GM10847 (cell line): ENCODE data around the gene ANHX.

ENCODE experiments used
- POLR2A ChIP-seq: IDR thresholded peaks from 2 replicates; pipeline ENCODE4 v1.6.1; 2011; ENCODE audit not compliant: insufficient read length; ENCODE audit errors: extremely low read depth

ANHX gene

DNA sequence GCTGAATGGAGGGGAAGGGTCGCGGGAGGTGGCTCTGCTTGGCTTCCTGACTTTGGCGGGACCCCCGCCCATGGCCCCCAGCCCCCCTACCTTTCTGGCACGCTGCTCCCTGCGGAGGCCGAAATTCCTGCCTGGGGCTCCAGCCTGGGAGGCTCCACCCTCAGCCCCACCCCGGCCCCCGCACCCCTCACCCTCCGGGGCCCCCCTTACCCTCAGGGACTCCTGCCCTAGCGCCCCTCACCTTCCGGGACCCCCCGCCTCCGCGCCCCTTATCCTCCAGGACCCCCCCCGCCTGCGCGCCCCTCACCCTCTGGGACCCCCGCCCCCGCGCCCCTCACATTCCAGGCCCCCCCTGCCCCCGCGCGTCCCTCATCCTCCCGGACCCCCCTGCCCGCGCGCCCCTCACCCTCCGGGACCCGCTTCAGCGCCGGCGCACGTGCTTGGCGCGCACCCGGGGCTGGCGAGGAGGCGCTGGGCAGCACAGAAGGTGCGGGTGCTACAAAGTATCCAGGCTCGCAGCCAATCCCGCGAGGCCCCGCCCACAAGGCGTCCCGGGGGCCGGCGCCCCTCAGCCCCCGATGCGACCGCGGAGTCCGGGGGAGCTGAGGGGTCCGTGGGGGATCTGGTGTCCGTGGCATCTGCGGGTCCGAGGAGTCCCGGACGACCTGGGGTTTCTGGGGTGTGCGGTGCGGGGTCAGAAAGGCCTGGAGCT is at the start of gene ANHX:
ANHX (minus strand) TSS at position 477 of the 712 bp plus-strand sequence. CDS start 1,521 bp downstream, outside the sequence.
- TF ChIP-seq POLR2A, result no peak

DNA sequence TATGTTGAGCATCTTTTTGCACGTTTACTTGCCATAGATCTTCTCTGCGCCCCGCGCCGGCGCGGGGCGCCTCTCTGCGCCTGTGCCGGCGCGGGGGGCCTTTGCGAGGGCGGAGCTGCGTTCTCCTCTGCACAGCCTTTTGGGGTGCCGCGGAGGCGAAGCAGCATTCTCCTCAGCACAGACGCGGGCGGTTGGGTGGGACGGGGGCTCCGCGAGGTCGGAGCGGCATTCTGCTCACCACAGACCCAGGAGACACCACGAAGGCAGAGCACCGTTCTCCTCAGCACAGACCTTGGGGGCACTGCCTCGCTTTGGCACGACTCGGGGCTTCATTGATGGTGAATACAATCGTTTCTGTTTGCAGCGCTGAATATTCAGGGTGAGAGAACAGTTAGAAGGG is 28.5 kb upstream of the ANHX start:
- no peak for TF ChIP-seq POLR2A

DNA sequence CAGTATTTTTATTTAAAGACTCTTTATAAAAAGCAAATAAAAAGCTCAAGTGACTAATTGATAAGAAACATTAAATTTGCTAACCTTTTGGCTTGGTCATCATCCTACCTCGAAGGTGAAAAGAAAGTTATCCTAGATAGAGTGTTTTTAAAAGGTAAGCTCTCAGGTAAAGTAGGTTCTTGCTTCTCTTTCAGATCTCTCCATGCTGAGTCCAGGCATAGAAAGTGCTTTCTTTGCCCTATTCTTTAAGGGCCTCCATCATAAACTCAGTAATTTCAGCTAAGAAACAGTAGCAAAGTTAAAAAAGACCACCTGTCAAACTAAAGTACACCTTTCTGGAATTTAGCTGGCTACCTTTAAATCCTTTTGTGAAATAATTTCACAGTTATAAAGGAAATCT is 20.6 kb upstream of the ANHX start:
- no peak for TF ChIP-seq POLR2A

DNA sequence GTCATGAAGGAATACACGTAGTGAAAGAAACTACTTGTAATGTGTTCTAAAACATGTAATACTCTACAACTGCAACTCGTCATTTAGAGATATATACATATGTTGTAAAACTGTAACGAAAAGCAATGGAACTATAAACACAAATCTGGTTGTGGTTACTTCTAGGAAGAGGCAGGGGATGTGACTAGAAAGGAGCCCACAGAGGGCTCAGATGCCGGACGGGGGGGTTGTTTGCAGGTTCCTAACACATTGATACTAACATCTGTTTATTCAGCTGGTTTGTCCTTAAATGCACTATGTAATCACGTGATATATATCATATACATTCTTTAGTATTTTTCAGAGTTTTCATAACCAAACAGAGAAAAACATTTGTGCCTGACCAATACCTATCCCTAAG is 16.1 kb upstream of the ANHX start:
- no peak for TF ChIP-seq POLR2A

DNA sequence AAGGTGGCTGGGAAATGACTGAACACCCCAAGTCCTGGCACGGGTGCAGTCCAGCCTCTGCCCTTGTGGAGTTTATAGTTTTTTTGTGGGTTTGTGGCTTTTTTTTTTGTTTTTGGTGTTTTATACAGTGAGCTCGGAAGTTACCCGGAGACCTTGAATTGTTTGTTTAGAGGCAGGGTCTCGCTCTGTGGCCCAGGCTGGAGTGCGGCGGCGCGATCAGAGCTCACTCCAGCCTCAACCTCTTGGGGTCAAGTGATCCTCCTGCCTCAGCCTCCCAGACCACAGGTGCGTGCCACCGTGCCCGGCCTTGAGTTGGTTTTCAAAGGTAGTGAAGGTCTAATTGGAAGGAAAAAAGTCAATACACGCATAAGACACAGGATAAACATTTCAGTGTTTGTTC is 879 bp upstream of the ANHX start:
- no peak for TF ChIP-seq POLR2A

DNA sequence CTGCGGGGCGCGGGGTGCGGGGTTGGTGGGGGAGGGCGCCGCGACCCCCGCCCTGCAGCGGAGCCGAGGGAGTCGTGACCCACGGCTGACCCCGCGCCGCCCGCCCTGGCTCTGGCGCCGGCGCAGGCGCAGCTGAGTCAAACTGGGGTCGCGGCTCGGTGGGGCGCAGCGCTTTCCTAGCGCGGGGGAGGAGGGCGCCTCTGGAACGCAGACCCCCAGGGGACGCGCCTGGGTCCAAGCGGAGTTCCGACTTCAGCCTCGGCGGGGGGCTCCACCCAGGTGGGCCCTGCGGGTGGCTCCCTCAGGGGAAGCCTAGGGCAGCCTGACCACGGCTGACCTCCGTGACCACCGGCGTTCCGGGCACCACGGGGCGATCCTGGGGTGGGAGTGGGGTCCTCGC is 467 bp upstream of the ANHX start:
- TF ChIP-seq POLR2A, result no peak

DNA sequence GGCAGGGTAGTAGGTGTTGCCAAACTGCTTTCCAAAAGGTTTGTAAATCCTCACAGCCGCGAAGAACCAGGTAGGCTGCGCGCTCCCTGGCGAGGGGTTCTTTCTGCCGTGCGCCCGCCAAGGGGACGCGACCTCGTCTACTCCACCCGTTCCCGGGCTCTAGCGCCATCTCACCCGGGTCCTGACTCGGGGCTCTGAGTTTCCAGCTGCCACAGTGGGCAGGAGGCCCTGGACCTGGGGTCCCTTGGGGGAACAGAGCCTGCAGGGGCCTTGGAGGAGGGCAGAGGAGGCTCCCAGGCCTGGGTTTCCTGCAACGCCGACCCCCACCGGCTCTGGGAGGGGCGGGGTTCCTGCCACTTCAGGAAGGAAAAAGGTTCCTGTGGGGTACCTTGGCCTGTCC is 706 bp downstream of the ANHX start:
- no peak for TF ChIP-seq POLR2A

DNA sequence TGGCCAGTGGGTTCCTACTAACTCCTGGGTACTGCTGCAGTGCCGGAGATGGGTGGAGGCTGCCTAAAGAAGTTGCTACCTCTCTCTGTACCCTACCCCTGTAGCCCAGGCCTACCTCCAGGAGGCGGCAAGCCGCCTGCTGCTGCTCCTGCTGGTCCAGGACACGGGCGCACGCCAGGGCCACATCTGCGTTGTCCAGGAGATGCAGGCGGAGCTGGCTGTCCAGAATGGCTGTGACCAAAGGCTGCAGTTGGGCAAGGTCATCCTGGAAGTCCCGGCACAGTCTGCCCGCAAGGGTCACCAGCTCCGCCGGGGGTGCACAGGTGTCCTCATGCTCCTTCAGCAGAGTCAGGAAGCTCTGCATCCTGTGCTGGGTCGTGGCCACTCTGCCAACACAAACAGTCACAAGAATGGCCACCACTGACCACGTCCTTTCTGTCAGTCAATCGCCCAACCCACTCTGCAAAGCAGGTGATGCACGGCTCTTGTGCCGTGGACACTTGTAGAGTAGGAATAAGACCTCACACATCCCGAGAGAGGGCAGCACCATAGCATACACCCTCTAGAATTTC is 1.6 kb downstream of the ANHX start:
- no peak for TF ChIP-seq POLR2A

DNA sequence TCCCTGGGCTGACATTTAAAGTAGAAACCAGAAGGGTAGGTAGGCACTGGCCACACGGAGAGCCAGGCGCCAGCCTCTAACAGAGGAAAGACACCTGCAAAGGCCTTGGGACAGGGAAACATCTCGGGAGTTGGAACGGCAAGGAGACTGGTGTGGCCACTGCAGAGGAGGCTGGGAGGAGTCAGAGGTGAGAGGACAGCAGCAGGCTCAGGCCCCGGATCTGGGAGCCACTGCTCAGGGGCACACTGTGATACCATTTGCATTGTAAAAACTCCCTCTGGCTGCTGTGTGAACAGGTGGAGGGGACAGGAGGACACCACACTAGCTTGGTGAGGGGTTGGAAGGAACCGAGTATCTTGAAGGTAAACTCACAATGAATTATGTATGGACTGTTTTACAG is 2.7 kb downstream of the ANHX start:
- TF ChIP-seq POLR2A, result no peak

DNA sequence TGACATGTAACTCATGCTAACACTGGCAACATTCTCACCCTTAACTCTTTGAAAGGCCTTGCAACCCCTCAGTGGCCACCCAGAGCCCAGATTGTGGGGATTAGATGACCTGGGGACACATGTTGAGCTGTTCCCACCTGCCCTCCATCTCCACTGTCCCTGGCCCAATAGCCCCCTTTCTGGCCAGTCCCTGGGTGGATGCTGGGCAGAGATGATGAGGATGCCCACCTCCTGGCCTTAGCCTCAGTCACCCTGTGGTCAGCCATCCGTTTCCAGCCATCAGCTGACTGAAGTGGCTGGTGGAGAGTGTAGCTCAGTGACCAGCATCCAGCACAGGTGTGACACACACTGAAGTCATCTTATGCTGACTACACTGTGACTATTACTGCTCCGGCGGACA is 4.7 kb downstream of the ANHX start:
- TF ChIP-seq POLR2A, result no peak

DNA sequence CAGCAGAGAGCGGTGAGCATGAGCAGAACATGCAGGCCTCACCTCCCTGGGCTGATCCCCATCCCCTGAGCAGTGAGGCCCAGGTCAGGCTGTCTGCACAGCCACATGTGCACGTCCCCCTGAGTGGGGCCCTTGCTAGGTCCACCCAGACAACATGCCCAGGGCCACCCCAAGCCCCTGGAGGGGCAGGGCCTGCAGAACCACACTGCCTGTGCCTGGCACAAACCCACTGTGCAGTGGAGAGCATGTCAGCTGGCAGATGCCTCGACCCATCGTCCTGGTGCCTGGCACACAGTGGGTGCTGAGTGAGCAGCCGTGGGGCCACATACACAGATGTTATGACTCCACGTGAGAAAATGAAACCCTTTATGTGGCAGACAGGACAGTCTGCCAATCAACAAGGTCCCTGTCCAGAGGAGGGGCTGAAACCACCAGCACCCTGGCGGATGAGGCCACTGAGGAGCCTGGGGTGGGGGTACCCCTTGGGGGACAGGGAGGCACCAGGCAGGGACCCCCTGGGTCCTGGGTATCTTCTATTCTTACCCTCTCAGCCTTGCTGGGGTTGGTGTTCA is 8.3 kb downstream of the ANHX start:
- TF ChIP-seq POLR2A, result no peak

DNA sequence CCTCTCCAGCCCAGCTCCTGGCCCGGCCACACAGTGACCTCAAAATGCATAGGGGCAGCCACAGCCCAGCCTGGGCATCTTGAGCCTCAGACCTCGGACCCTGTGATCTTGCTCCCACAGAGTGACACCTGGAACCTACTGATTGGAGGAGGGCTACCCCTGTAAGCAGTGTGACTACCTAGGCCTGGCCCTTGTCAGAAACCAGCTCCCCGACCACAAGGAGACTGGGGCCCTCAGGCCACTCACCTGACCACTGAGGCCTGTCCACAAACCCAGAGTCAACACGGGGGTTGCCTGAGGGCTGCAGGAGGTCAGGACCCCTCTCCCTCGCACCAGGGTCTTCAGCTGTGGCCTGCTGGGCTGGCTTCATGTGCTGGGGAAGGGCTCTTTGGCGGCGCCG is 9.0 kb downstream of the ANHX start:
- no peak for TF ChIP-seq POLR2A

DNA sequence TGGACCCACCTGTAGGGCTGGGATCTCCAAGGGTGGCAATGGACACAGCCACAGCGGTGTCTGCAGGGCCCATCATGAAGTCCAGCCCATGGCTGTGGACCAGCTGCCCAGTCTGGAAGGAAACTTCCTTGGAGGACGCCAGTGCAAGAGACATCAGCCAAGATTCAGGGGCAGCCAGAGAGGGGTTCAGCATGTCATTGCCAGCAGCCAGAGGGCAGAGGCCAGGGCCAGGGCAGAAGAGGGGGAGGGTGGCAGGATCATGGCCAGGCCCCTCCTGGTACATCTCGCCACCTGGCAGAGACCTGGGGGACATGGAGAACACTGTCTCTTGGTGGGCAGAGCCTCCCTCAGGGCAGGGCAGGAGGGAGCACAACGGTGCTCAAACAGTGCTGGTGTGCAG is 10.2 kb downstream of the ANHX start:
- no peak for TF ChIP-seq POLR2A

DNA sequence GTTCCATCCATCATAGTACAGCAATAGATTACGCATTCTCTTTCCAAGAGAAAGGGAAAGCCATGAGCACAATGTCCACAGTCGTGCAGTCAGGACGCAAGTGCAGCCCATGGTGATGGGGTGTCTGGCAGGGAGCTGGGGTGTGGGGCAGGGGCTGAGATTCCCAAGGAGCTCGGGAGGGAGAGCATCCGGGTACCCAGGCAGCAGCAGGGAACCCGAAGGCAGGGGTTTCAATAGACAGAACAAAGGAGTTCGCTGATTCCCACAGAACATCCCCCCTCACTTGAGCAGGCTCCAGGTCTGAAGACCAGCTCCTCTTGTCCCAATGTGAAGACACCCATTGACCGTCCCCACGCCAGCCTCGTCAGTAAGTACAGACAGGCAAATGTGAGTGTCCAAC is 13.5 kb downstream of the ANHX start:
- no peak for TF ChIP-seq POLR2A

DNA sequence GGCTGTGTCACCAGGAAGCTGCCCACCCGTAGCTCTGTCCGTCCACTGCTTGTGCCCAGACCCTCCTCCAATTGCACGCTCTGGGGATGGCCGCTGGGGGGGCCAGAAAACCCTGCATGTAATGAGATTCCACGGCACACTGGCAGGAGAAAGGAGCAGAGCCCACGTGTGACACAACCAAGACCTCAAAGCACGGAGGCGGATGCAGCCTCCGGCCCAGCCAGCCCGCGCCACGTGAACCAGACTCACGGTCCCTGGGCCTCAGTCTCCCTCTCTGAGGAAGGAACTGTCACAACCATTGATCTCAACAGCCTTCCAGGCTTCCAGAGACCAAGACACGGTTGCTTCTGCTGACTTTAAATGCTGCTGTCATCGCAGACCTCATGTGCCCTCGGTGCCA is 14.4 kb downstream of the ANHX start:
- TF ChIP-seq POLR2A, result no peak

DNA sequence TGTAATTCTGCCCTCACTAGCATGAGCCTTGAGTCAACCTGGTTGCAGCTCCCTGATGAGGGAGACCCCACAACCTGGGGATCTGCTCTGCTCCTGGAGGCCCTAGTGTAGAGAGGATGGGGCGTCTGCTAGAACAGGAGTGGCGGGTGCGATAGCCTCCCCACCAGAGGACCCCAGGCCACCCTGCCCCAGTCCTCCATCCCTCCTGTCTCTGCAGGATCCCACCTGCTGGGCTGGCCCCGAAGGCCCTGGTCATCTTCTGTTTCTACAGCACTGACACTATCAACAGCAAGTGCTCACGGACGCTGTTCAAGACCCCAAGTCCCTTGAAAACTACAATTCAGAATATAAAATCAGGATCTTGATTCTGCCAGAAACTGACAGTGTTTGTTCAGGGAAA is 15.2 kb downstream of the ANHX start:
- no peak for TF ChIP-seq POLR2A

DNA sequence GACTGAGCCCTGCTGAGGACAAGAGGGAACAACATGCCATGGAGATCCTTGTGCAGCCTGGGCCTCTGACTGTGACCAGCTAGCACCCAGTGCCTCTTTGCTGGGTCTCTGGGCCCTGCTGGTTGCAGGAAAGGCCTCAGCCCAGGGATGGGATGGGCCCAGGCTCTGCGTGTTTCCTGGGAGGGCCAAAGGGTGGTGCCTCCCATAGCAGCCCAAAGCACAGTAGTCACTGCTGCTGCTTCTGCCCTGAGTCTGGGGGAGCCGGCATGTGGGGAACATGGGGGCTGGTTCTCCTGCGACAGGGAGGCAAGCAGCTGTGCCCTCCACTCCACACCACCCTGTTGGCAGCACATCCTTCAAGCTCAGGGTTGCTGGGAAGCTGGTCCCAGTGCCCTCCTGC is 18.5 kb downstream of the ANHX start:
- no peak for TF ChIP-seq POLR2A
